Measurements from ENCODE around the gene GJC1.

Gene GJC1

DNA sequence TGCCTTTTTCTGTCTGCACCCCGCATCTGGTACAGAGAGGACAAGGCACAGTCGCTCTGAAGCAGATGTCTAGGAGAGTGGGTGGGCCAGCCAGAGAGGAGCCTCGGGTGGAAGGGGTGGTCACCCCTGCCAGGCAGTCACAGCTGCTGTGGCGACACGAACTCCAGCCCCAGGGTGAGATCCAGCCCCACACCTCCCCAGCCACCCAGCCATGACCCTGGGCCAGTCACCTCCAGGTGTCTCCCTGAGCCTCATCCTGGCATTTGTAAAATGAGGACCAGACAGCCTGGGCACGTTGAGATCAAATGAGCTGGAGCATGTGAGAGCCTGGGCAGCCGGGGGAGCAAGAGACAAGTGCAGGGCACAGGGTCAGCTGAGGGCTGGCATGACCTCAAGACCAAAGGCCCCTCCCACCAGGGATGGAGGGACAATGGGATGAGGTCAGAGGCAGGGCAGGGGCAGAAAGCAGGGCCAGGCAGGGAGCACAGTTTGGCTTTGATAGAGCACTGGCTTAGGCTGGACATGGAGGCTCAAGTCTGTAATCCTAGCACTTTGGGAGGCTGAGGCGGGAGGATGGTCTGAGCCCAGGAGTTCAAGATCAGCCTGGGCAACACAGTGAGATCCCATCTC lies 63.6 kb downstream of the GJC1 start:
- DNase-seq (no peak), ATAC-seq (ENCODE audit: insufficient read depth, low read depth) (no peak)
- H3K27ac ChIP-seq (ENCODE audit: low read length) = no peak overlapping the region
- no peaks in the 10 kb centered on the region for H3K27me3 ChIP-seq (ENCODE audit: insufficient read depth, low read length, poor library complexity)
- H4K20me1 ChIP-seq (ENCODE audit: insufficient read depth, low read length) = peaks cover 3% of the 10 kb centered on the region; the same call in 1 of the 2 replicates
- H3K36me3 ChIP-seq (ENCODE audit: insufficient read depth, low read length) = no peaks in the 10 kb centered on the region
- TF ChIP-seq, protein P1, sequence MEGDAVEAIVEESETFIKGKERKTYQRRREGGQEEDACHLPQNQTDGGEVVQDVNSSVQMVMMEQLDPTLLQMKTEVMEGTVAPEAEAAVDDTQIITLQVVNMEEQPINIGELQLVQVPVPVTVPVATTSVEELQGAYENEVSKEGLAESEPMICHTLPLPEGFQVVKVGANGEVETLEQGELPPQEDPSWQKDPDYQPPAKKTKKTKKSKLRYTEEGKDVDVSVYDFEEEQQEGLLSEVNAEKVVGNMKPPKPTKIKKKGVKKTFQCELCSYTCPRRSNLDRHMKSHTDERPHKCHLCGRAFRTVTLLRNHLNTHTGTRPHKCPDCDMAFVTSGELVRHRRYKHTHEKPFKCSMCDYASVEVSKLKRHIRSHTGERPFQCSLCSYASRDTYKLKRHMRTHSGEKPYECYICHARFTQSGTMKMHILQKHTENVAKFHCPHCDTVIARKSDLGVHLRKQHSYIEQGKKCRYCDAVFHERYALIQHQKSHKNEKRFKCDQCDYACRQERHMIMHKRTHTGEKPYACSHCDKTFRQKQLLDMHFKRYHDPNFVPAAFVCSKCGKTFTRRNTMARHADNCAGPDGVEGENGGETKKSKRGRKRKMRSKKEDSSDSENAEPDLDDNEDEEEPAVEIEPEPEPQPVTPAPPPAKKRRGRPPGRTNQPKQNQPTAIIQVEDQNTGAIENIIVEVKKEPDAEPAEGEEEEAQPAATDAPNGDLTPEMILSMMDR (IDR thresholded peaks at IDR 0.05; ENCODE audit: borderline replicate concordance, extremely low read depth, low read length, poor library complexity, severe bottlenecking) = no peak
- no peak for TF ChIP-seq EZH2 (IDR thresholded peaks at IDR 0.05; ENCODE audit: borderline replicate concordance, low read depth, low read length, severe bottlenecking)
- H3K9ac ChIP-seq (ENCODE audit: low read depth, low read length) = no peak overlapping the region
- H3K4me1 ChIP-seq (ENCODE audit: insufficient read depth, low read length) = no peaks in the 10 kb centered on the region
- H3K4me3 ChIP-seq (ENCODE audit: low read depth in 1 of 2, low read length in 2 of 2) = no peak overlapping the region
- no peak overlapping the region for H2AFZ ChIP-seq (ENCODE audit: low read depth, low read length)
- no peaks in the 10 kb centered on the region for H3K79me2 ChIP-seq (ENCODE audit: insufficient read depth, low read length)
- H3K9me3 ChIP-seq (ENCODE audit: insufficient read depth, low read length, severe bottlenecking) = no peaks in the 10 kb centered on the region
- H3K4me2 ChIP-seq (ENCODE audit: insufficient read depth, low read length) = no peak overlapping the region

DNA sequence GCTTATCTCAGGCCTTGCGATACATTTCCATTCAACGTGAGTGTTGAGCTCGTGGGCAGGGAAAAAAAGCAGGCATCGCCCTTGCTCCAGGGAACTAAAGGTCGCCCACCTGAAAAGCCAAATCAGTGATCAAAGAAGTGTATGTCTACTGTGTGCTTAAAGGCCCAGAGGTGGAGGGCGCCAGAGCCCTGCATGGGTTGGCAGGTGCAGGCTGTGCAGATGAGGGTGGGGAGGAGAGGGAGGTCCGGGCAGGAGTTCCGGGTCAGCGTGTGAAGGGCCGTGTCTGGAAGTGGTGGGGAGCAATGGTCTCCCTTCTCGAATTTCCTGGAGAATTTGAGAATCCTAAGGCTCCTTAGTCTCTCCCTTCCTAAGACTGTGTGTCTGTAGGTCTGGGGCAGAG lies 64.1 kb downstream of the GJC1 start:
- Histone ChIP-seq H3K36me3 (ENCODE audit: insufficient read depth, low read length) (no peaks in the 10 kb centered on the region), H3K4me3 (ENCODE audit: low read depth in 1 of 2, low read length in 2 of 2) (no peak overlapping the region), H3K27me3 (ENCODE audit: insufficient read depth, low read length, poor library complexity) (no peaks in the 10 kb centered on the region), H4K20me1 (ENCODE audit: insufficient read depth, low read length) (peaks cover 3% of the 10 kb centered on the region; the same call in 1 of the 2 replicates), H3K4me2 (ENCODE audit: insufficient read depth, low read length) (no peak overlapping the region), H3K79me2 (ENCODE audit: insufficient read depth, low read length) (no peaks in the 10 kb centered on the region), H3K27ac (ENCODE audit: low read length) (no peak overlapping the region), H2AFZ (ENCODE audit: low read depth, low read length) (no peak overlapping the region), H3K9ac (ENCODE audit: low read depth, low read length) (no peak overlapping the region), H3K9me3 (ENCODE audit: insufficient read depth, low read length, severe bottlenecking) (no peaks in the 10 kb centered on the region), H3K4me1 (ENCODE audit: insufficient read depth, low read length) (no peaks in the 10 kb centered on the region)
- TF ChIP-seq EZH2 (IDR thresholded peaks at IDR 0.05; ENCODE audit: borderline replicate concordance, low read depth, low read length, severe bottlenecking) = no peak
- TF ChIP-seq, protein P1 (IDR thresholded peaks at IDR 0.05; ENCODE audit: borderline replicate concordance, extremely low read depth, low read length, poor library complexity, severe bottlenecking) = no peak
- no peak for ATAC-seq (ENCODE audit: insufficient read depth, low read depth)
- no peak for DNase-seq

DNA sequence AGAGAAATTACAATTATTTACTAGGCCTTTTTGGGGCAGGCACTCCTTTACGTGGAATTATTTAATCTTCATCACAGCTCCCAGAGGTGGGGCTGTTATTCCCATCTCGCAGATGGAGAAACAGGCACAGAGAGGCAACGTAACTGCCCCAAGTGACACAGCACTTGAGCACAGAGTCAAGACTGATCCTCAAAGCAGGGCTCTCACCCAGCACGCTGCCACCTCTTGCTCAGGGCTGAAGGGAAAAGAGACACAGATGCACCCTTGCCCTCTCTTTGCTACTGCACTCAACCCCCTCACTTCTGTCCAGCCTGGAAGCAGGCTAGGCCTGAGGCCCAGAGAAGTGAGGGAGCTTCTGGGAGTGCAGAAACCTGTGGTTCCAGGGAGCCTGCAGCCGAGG lies 66.9 kb downstream of the GJC1 start:
- Histone ChIP-seq H3K9me3 (ENCODE audit: insufficient read depth, low read length, severe bottlenecking) (no peaks in the 10 kb centered on the region), H3K4me1 (ENCODE audit: insufficient read depth, low read length) (no peaks in the 10 kb centered on the region), H3K4me3 (ENCODE audit: low read depth in 1 of 2, low read length in 2 of 2) (no peak overlapping the region), H3K27me3 (ENCODE audit: insufficient read depth, low read length, poor library complexity) (peaks cover 13% of the 10 kb centered on the region), H3K79me2 (ENCODE audit: insufficient read depth, low read length) (no peaks in the 10 kb centered on the region), H3K27ac (ENCODE audit: low read length) (no peak overlapping the region), H3K4me2 (ENCODE audit: insufficient read depth, low read length) (no peak overlapping the region), H3K9ac (ENCODE audit: low read depth, low read length) (no peak overlapping the region), H2AFZ (ENCODE audit: low read depth, low read length) (no peak overlapping the region), H4K20me1 (ENCODE audit: insufficient read depth, low read length) (peaks cover 3% of the 10 kb centered on the region; the same call in 1 of the 2 replicates), H3K36me3 (ENCODE audit: insufficient read depth, low read length) (no peaks in the 10 kb centered on the region)
- no peak for ATAC-seq (ENCODE audit: insufficient read depth, low read depth)
- TF ChIP-seq, protein P1 (IDR thresholded peaks at IDR 0.05; ENCODE audit: borderline replicate concordance, extremely low read depth, low read length, poor library complexity, severe bottlenecking) = no peak
- TF ChIP-seq EZH2 (IDR thresholded peaks at IDR 0.05; ENCODE audit: borderline replicate concordance, low read depth, low read length, severe bottlenecking) = no peak
- DNase-seq = no peak

Data from DND-41 (cell line).